Skeletal muscle satellite cell (primary cell): ENCODE measurements around the gene DPYD.

Experiments
- H3K27me3 ChIP-seq: 2 replicates; pipeline ENCODE4 v1.7.0; 2013; ENCODE audit warnings: low read length; ENCODE audit not compliant: control insufficient read depth, insufficient read depth
- H3K36me3 ChIP-seq: 2 replicates; pipeline ENCODE4 v1.7.0; 2013; ENCODE audit warnings: mild to moderate bottlenecking, control low read depth, low read length; ENCODE audit not compliant: insufficient read depth
- H3K4me1 ChIP-seq: 2 replicates; pipeline ENCODE4 v1.7.0; 2013; ENCODE audit warnings: low read length; ENCODE audit not compliant: control insufficient read depth, insufficient read depth
- H3K4me2 ChIP-seq: 2 replicates; pipeline ENCODE4 v1.7.0; 2013; ENCODE audit warnings: mild to moderate bottlenecking, low read length
- H3K4me3 ChIP-seq: 2 replicates; pipeline ENCODE4 v1.7.0; 2013; ENCODE audit warnings: low read length
- H3K9ac ChIP-seq: 2 replicates; pipeline ENCODE4 v1.7.0; 2013; ENCODE audit warnings: mild to moderate bottlenecking, low read depth, low read length, moderate library complexity
- H3K9me3 ChIP-seq: replicated peaks from 2 replicates; pipeline ENCODE4 v1.7.0; 2013; ENCODE audit warnings: mild to moderate bottlenecking, control low read depth, low read length

Gene DPYD

GRCh38 chr1:97423403-97423802, 497.4 kb downstream of the DPYD start:
- Histone ChIP-seq H3K4me3 (no peak overlapping the region), H3K36me3 (no peaks in the 10 kb centered on the region), H3K4me2 (no peak overlapping the region), H3K9me3 (no peaks in the 10 kb centered on the region), H3K4me1 (no peaks in the 10 kb centered on the region), H3K27me3 (no peaks in the 10 kb centered on the region), H3K9ac (no peak overlapping the region)

- H3K4me1 ChIP-seq: no peaks in the 10 kb centered on the region
- no peak overlapping the region for H3K9ac ChIP-seq
- H3K27me3 ChIP-seq: no peaks in the 10 kb centered on the region
- no peak overlapping the region for H3K4me2 ChIP-seq
- no peaks in the 10 kb centered on the region for H3K36me3 ChIP-seq
- no peak overlapping the region for H3K4me3 ChIP-seq
- H3K9me3 ChIP-seq: no peaks in the 10 kb centered on the region
Observed at GRCh38 chr1:97417661-97418060, 503.2 kb downstream of the DPYD start.

- no peaks in the 10 kb centered on the region for H3K36me3 ChIP-seq
- no peaks in the 10 kb centered on the region for H3K4me1 ChIP-seq
- no peak overlapping the region for H3K9ac ChIP-seq
- H3K4me3 ChIP-seq: no peak overlapping the region
- no peaks in the 10 kb centered on the region for H3K9me3 ChIP-seq
- no peak overlapping the region for H3K4me2 ChIP-seq
- no peaks in the 10 kb centered on the region for H3K27me3 ChIP-seq
Observed at GRCh38 chr1:97414682-97415312, 506.0 kb downstream of the DPYD start.

- H3K4me3 ChIP-seq: no peak overlapping the region
Observed at GRCh38 chr1:97412737-97413136, 508.1 kb downstream of the DPYD start.

GRCh38 chr1:97412166-97412565, 508.7 kb downstream of the DPYD start:
- no peaks in the 10 kb centered on the region for H3K36me3 ChIP-seq
- H3K27me3 ChIP-seq: no peaks in the 10 kb centered on the region
- no peaks in the 10 kb centered on the region for H3K4me1 ChIP-seq
- H3K4me3 ChIP-seq: no peak overlapping the region
- H3K4me2 ChIP-seq: no peak overlapping the region
- H3K9ac ChIP-seq: no peak overlapping the region
- no peaks in the 10 kb centered on the region for H3K9me3 ChIP-seq

More at GRCh38 chr1:97412737-97413136, 508.1 kb downstream of the DPYD start:
- Histone ChIP-seq H3K27me3 (no peaks in the 10 kb centered on the region), H3K4me1 (no peaks in the 10 kb centered on the region), H3K4me2 (no peak overlapping the region), H3K9me3 (no peaks in the 10 kb centered on the region), H3K36me3 (no peaks in the 10 kb centered on the region), H3K9ac (no peak overlapping the region)

GRCh38 chr1:97396463-97396862, 524.4 kb downstream of the DPYD start:
- Histone ChIP-seq H3K4me2 (no peak overlapping the region), H3K9ac (no peak overlapping the region), H3K36me3 (no peaks in the 10 kb centered on the region), H3K4me3 (no peak overlapping the region), H3K4me1 (no peaks in the 10 kb centered on the region), H3K27me3 (no peaks in the 10 kb centered on the region), H3K9me3 (no peaks in the 10 kb centered on the region)

GRCh38 chr1:97392701-97393100, 528.1 kb downstream of the DPYD start:
- H3K9ac ChIP-seq: no peak overlapping the region

GRCh38 chr1:97385536-97386277, 535.1 kb downstream of the DPYD start:
- Histone ChIP-seq H3K9ac (no peak overlapping the region), H3K4me1 (peaks cover 14% of the 10 kb centered on the region), H3K4me2 (no peak overlapping the region), H3K4me3 (no peak overlapping the region), H3K36me3 (no peaks in the 10 kb centered on the region), H3K27me3 (no peaks in the 10 kb centered on the region), H3K9me3 (no peaks in the 10 kb centered on the region)

More at GRCh38 chr1:97392701-97393100, 528.1 kb downstream of the DPYD start:
- Histone ChIP-seq H3K4me3 (no peak overlapping the region), H3K4me1 (no peaks in the 10 kb centered on the region), H3K27me3 (no peaks in the 10 kb centered on the region), H3K36me3 (no peaks in the 10 kb centered on the region), H3K4me2 (no peak overlapping the region), H3K9me3 (no peaks in the 10 kb centered on the region)

GRCh38 chr1:97384294-97384968, 536.4 kb downstream of the DPYD start:
- Histone ChIP-seq H3K9ac (no peak overlapping the region), H3K4me1 (peaks cover 15% of the 10 kb centered on the region), H3K4me2 (peak overlapping the region; percentile 12), H3K9me3 (no peaks in the 10 kb centered on the region), H3K4me3 (no peak overlapping the region), H3K27me3 (no peaks in the 10 kb centered on the region), H3K36me3 (no peaks in the 10 kb centered on the region)

- Histone ChIP-seq H3K9me3 (no peaks in the 10 kb centered on the region), H3K4me1 (peaks cover 22% of the 10 kb centered on the region), H3K27me3 (no peaks in the 10 kb centered on the region), H3K4me3 (no peak overlapping the region), H3K36me3 (no peaks in the 10 kb centered on the region), H3K9ac (no peak overlapping the region), H3K4me2 (no peak overlapping the region)
Observed at GRCh38 chr1:97383797-97384196, 537.0 kb downstream of the DPYD start.

GRCh38 chr1:97382206-97382605, 538.6 kb downstream of the DPYD start:
- H3K4me1 ChIP-seq: peaks cover 24% of the 10 kb centered on the region
- no peaks in the 10 kb centered on the region for H3K9me3 ChIP-seq
- no peak overlapping the region for H3K4me2 ChIP-seq
- no peak overlapping the region for H3K4me3 ChIP-seq
- no peaks in the 10 kb centered on the region for H3K27me3 ChIP-seq
- H3K36me3 ChIP-seq: no peaks in the 10 kb centered on the region
- H3K9ac ChIP-seq: no peak overlapping the region
